Muscle of back (tissue), 11 donors: ENCODE data around the gene ZFP36L1. TPM values are rescaled to one million over a fixed set of nuclear protein-coding genes. Genes with fewer than 3 reads are reported as not detected.
A peak's percentile ranks its signal among the peaks of the same experiment; 100 is the strongest.

ENCODE experiments used
- DNase-seq, 3 donors: peaks; one replicate each; pipeline versions ENCODE4 v3.0.0 to v3.0.0-alpha.2; 2013
- polyA plus RNA-seq, 10 donors: library from polyadenylated mRNA; unstranded; fragments of 120-200 nt; gene quantifications; one replicate each; pipeline ENCODE4 v1.2.1, GENCODE V29; 2013; ENCODE audit not compliant: insufficient read length in 10 of 10

Gene ZFP36L1
- polyA plus RNA-seq, 10 donors, result 149 to 235 (median 191) TPM

DNA sequence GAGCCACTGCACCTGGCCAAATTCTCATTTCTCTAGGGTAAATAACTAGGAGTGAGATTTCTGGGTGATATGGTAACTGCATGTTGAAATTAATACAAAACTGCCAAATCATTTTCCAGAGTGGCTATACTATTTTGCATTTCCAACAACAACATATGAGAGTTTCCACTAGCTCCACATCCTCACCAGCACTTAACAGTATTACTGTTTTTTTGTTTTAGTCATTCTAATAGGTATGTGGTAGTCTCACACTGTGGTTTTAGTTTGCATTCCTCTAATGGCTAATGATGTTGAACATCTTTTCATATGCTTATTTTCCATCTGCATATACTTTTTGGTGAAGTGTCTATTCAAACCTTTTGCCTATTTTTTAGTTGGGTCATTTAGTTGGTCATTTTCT lies 5.8 kb upstream of the ZFP36L1 start:
- DNase-seq, result no peak

DNA sequence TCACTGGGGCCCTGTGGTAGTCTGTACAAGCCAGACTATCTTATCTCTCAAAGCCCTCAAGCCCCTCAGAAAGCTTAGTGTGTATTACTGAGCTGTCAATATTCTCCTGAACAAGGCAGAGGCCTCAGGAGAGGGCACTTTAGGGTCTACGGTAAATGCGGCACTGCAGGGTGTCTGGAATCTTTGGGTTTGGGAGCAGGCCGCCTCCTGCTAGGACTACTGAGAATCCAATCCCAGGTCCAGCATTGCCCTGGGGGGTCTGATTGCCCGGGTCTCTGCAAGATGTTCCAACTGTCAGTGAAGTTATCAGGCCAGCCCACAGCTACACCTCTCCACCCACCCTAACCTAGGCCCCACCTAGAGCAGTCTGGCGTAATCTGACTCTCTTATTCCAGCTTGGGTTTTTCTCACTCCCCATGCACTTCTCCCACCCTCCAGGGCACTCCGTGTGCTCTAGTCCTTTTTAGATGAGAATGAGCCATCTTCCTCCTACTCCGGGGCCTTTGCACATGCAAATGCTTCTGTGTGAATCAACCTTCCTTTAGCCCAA lies 4.3 kb upstream of the ZFP36L1 start:
- DNase-seq, result no peak

DNA sequence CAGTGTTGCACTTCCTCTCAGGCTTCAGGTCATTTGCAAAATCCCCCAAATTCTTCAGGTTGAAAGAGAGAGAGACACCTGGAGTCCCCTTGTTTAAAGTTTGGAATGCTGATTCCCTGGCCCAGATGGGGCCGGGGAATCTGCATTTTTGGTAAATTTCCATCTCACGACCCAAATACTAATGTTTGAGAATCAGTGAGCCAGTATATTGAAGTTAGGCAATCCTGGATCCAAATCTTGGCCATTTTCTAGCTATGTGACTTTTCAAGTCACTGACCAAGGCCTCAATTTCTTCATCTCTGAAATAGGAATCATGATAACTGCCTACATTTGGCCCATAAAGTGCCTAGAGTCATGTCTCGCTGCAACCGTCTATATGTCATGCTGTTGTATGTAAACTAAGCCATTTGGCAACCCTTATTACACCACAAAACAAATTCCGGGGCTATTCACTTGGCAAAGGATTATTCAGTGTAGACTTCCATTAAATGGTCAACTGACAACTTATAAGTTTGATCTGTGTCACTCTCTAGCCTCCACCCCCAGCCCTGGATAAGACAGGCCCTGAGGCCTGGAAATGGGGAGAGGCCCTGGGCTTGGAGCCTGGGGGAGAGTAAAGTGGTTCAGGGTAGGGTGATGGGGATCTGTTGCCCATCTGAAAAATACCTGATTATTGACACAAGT lies 3.7 kb upstream of the ZFP36L1 start:
- DNase-seq, result peak in 1 of 3 donors; percentile 21

DNA sequence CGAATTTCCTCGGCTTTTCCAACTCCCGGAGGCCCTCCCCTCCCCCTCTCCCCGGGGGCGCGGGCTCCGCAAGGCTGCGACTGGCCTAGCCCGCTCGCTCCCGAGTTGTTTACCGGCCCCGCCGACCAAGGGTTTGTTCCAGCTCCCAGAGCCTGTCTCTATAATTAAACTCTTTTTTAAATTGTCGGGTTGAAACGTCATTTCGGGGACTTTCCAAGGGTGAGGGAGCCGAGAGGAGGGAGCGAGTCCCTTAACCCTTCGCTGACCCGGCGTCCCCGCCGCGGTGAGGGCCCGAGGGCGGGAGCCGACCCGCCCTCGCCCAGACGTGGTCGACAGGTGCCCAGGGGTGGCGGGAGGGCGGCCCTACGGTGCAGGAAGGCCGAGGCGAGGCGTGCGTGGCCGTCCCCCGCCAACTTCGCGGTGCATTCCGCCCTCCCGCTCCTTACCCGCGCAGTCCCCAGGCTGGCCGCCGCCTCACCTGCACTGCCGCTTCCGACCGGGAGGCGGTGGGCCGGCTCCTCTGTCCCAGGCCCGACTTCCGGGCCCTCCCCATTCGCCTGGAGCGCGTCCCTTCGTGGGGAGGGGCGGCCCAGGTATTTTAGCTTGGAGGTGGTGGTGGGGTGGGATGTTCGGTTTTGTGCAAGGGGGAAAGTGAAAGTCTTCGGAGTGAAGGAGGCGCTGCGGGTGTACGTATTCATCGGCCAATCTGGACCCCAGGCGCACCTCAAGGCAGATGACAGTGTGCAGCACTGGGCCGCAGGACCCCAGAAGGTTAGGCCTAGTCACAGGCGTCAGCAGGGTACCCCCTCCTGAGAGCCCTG lies 2.9 kb upstream of the ZFP36L1 start:
- DNase-seq, result peak; percentile 86 to 97 (median 92)

DNA sequence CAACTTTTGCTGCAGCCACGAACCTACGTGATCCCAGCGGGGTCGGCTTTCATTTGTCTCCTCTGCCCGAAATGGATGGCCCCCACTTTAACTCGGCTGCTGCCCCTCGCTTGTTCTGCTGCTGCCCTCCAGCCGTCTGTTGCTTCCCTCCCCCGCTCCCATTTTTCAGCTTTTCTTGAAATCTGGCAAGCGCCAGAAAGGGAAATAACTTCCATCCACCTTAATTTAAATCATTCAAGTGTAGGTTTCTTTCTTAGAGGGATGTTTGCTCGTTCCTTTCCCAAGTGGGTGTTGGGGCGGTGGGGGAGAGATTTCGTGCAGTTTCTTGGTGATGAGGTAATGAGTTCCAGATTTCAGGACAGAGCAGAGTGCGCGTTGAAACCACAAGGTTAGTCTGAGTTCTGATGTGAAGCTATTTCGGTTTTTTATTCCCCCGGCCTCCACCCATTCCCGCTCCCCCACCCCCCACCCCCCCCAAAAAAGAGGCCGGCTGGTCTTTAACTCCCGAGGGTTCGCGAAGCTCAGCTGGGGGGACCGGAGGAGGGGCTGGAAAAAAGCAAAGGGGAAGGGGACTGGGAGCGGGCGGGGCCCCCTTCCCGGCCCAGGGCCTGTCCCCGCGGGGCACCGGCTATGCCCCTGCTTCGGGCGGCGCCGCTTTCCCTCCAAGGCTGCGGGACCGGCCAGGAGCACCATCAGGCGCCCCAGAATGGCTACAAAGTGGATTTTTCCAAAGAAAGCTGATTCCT lies 2.2 kb upstream of the ZFP36L1 start:
- DNase-seq, result peak; percentile 86 to 96 (median 92)

DNA sequence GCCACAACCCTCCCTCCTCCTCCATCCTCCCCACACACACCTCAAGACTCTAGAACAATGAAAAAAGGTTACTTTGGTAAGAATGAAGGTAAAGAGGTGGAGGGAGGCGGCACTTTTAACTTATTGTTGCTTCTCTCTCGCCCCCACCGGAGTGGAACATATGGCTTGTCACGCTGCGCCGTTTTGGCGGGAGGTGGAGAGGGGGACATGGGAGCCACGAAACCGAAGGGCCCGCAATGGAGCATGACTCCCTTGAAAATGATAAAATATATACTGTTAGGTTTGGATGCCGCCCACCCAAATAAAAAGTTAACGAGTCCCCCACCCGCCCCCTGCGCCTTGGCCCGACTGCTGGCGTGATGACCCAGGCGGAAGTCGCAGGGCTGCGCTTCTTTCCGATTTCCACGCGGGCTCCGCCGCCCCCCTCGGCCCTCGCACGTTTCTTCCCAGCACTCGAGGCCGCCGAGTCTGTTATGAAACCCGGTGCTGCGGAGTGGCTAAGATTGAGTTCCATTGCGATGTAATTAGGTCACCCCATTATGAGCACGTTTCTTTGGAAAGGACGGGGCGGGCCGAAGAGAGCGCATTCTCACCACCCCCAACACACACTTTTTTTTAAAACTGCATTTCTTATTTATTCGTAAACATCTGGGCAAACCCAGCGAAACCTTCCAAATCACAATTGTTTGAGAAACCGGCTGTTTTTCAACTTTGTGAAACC lies 1.4 kb upstream of the ZFP36L1 start:
- DNase-seq, result peak; percentile 89 to 95 (median 93)

DNA sequence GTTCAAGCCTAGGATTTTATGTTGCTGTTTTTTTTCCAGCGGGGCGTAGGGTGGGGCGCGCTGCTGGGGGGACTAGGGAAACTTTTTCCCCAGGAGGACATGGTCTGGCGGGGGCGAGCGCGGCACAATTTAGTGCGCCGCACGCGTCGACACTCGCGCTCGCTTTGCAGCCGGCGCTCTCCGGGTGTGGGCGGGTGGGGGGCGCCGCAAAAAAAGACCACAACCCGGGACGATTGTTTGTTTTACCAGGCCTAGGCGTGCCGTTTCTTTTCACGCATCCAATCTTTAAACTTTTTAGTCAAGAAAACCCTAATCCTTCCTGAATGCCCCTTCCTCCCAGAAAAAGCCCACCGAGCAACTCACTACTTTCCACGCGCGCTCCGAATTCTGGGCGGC lies 865 bp upstream of the ZFP36L1 start:
- no peak for DNase-seq

DNA sequence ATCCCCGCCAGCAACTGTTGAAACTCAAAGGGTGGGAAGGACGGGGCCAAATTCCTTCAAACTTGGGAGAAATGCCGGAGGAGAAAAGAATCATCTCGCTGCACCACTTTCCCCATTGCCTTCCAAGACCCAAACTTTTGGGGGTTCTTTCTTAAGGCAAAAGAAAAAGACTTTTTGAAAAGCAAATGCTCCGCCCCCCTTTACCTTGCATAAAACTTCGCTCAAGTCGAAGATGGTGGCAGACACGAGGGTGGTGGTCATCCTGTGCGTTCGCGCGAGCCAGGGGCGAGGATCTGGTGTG lies 239 bp downstream of the ZFP36L1 start:
- no peak for DNase-seq

DNA sequence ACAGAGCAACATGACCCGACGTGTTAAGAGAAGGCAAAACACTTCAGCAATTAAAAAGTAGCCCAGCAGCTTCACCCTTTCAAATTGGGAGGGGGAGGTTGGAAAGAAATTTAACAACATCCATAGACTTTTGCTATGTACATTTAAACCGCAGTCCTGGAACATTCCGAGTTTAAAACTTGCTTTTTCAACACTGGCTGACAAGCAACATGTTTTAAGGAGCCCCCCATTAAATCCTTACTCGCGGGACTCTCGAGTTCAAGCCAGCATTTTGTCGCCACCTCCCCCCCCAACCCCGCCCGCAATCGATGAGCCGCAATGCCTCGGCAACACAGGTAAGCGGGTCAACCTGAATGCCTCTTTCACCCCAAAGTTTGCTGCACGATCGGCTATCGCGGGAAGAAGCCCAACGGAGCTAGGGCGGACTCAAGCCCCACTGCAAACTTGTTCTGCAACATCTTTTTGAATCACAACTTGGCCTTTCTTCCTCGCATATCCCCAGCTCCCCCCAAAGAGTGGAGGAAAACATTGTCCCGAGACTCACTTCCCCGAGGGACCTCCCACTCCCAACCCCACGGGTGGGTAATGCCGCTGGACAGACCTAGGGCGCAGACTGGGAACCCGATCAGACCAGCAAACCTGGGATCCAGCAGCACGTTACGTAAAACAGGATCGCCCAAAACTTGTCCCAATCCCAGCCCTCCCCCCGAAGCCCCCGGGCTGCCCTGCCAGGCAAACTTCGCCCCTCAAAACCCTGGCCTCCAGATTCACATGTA lies 777 bp downstream of the ZFP36L1 start:
- peak in 1 of 3 donors; percentile 61 for DNase-seq

DNA sequence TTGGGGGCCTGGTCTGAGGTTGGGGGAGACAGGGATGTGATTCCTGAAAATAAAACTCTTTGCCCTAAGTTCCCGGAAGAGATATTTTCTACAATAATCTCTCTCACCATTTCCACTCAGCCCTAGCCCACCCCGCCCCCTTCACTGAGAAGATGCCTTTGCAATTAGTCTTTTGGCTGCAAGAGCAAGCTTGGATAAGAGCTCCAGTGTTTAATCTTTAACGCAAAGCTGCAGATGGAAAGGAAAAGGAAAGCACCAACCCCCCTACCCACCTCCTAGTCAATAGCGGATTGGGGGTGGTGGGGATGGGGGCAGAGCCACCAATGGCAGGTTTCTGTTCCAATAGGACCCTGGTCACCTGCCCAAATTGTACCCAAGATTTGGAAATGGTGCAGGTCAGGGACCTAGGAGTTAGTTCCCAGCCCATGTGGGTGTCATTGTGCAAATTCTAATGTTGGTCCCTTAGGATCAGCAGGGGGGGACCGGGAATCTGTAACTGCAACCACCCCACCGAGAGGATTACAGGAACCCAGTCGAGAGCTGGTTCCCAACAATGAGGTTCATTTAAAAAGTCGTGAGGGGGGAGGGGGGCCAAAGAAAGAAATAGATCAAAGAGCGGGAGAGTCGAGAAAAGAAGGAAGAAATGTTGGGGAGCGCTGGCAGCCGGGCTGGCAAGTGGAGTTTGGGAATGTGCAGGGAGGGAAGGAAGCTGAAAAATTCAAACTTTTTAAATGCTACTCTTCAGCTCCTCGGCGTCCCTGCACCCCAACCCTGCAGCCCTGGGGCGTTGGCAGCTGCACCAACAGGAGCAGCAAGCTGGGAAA lies 1.6 kb downstream of the ZFP36L1 start:
- peak in 1 of 3 donors; percentile 74 for DNase-seq

DNA sequence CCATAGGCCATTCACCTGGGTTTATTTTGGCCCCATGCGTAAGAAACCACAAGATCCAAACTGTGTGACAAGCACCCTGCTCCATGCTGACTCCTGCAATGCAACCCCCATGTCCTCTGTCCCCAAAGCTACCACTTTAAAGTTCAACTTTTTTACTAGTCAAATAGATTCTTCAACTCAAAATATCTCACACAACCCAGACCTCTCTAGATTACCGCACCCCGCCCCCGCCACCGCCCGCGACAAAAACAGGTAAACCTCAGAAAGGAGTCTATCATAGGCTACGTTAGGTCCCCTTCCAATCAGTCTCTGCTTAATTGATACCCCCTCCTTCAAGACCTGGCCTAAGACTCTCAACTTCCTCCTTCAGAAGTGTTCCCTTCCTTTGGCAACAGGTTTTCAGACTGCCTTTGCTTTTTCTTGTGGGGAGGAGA lies 2.2 kb downstream of the ZFP36L1 start:
- DNase-seq, result no peak

DNA sequence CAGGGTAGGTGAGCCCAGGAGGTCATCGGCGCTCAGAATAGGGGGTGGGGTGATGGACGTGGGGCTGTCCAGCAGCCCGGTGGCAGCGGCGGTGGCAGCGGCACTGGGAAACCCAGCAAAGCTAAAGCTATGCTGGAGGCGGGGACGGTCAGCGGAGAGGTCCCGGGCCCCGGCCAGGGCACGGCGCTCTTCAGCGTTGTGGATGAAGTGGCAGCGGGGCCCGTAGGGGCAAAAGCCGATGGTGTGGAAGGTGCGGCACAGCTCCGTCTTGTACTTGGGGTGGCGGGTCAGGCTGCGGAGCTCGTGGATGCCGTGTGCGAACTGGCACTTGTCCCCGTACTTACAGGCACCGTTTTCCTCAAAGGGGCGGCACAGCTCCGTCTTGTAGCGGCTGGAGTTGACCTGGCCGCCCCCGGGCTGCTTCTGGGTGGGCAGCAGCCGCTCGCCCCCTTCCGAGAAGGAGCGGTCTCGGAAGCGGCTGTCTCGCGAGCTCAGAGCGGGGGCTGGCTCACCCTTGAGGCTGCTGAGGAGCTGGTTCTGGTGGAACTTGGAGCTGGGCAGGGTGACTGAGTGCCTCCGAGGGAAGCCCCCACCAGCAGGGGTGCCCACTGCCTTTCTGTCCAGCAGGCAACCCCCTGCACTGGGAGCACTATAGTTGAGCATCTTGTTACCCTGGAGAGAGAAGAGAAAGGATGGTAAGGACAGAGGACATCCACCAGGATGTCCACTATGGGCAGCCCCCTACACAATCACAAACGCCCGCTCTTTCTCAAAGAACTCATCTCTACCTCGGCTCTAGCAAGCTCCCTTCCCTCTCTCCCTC lies 2.8 kb downstream of the ZFP36L1 start:
- DNase-seq, result peak in 1 of 3 donors; percentile 76

DNA sequence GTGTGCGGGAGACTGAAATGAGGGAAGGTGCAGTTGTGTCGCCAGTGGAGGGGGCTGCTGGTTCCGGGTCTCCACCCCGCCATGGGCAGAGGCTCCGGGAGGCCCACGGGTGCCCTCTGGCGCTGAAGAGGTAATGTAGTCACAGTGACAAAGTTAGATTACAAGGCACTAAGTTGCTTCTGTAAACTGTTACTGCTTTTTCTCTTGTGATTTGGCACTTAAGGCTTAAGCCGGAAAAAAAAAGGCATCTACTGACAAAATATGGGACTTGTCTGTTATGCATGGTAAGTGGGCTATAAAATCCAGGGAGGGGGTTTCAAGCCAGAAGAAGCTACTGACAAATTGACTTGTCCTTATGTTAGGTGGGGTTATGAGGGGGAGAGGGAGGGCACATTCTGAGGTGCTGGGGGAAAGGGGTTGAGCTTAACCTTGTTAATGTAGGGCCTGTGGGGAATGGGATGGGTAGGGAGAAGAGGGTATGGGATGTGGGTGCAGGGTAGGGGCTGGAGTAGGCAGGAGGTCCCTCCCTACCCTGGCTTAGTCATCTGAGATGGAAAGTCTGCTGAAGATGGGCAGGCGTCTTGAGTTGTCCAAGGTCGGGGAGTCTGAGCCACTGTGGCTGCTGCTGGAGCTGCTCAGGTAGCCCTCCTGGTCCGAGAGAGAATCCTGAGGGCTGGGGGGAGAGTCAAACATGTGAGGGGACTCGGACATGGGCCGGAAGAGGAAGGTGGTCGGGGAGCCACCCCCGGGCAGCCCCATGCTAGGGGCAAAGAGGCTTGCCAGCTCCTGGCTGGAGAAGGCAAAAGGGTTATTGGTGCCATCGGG lies 3.7 kb downstream of the ZFP36L1 start:
- peak in 2 of 3 donors; percentile 83 to 89 for DNase-seq

DNA sequence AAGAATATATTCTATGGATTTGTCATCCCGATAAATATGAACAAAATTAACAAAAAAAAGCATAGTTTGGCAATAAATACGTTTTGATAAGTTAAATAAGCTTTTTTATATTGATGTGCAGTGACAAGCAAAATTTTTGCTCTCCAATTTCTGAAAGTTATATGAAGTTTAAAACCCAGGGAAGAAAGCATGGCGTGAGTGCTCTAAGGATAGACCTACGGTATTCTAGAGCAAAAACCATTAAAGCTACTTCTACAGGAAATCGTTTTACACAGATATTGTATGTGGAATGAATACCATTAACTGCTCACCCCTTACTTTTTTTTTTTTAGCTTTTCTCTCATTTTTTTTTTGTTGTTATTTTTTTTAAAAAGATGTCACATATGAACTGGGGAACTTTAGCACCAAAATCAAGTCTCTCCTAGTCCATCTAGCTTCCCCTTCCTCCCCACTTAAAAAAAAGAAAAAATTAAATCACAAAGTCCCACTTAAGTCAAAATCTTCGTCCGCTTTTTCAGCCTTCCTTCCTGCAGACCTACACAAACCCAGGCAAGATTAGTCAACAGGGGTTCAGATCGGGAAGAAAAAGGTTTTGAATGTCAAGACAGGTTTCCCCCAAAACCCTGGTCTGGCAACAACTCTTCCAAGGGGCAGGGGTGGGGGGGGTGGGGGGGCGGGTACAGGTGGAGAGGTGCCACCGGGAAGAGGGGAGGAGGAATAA lies 4.4 kb downstream of the ZFP36L1 start:
- peak in 1 of 3 donors; percentile 53 for DNase-seq

DNA sequence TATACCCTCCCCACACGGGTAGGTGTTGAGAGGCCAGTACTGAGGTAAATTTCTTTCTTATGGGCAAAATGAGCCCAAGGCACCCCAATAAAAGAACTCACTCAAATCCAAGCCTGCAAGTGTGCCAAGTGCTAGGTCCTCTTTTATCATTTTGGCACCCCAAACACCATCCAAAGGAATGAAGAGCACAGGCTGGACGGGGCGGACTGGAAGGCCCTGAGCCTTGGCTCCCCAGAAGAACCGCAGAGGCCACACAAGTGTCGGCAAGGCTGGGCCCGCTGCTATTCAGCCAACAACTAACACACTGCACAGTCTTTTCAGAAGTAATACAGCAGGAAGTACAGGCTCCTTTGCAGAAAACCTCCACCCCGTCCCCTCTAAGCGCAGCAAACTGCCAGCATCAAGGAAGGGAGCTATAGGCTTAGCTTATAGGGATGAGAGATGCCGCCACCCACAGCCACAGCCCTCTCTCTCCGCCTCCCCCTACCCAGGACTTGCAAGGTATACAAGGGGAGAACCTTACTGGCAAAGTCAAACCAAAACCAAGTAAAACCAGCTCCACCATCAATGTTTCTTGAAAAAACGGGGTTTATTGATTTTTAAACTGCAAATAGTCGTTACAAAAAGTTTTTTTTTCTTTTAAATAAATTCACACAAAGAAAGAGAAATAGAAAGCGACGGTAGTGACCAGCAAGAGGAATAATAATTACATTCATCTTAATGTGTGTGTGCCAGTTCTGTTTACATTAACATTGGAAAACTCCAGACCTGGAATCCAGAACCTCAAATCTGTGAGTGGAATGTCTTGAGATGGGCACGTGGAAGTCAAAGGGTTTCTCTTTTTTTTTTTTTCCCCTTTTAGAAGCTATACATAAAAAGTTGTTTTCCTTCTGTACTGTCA lies 5.5 kb downstream of the ZFP36L1 start:
- DNase-seq, result peak in 2 of 3 donors; percentile 44 to 73

DNA sequence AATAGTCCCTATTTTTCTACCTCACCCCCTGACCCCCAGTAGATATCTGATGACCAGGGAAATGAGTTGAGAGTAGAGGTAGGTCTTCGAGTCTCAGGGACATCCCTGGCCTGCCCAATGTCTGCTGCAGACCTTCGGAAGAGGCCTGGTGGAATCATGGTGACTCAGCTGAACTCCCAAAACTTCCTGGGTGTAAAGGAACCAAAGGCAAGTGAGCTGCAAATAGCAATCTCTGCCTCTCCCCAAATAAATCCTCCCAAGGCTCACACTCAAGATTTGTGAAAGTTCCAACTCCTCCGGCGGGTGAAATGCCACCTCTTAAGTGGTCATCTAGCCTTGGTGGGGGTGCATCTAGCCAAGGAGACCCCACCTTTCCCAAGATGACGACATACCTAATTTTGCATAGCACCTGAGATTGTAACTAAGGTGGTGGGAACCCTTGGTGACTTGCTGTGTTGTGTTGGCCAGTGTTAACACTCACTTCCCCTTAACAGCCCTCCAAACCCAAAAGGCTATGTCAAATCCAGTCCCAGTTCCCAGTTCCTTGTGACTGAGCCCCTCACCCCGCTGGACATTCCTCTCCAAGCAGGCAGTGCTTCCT lies 6.3 kb downstream of the ZFP36L1 start:
- DNase-seq, result peak in 2 of 3 donors; percentile 47 to 76
